T1000 (cell line): ENCODE results near the gene PRKACG.

Experiments used
- DNase-seq: peaks from one replicate; lab custom pipeline; 2025; ENCODE audit warnings: mixed read lengths; lab: John Stamatoyannopoulos, UW

The PRKACG gene

DNA sequence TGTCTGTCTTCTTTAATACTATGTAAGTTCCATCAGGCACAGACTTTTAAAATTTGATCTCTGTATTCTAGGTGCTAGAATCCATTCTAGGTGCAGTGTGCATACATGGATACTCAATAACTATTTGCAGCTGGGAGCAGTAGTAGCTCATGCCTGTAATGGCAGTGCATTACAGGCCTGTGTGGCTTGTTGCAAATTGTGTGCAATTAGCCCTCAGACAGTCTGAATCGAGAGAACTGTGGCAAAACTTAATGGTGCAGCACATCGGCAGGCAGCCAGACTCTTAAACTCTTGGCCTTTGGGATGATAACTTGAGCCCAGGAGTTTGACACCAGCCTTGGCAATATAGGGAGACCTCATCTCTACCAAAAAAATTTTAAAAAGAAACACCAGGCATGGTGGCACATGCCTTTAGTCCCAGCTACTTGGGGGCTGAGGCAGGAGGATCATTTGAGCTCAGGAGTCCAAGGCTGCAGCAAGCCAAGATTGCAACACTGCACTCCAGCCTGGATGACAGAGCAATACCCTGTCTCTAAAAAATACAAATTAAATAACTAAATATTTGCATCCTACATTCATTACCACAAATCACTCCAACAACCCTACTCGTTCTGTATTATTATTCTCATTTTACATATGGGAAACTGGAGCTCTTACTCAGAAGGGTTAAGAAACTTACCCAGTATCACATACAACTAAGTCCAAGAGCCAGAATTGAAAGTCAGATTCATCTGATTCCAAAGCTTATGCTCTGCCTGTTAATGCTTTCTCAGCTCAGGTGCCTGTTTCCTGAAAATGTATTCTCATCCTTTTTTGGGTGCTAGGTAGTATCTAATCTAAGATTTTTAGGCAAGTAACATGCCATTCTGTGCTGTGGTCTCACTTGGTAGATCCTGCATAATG lies 30.1 kb downstream of the PRKACG start:
- no peak for DNase-seq

DNA sequence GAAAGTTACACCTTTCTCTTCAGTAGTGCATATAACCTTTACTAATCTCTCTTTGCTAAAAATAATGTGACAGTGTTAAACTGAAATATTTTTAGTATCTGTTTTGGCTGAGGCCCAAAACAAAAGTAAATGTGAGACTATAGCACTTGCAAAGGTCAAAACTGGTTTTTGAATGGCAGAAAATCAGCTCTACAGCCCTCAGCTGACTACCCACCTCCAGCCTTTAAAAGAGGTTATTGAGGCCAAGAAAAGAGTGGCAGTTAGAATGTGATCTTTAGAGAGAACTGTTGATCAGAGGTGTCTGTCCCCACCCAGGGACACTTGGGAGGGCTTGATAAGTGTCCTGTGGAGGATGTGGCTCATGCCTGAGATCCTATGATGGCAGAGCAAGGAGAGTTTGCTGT lies 30.9 kb downstream of the PRKACG start:
- no peak for DNase-seq

DNA sequence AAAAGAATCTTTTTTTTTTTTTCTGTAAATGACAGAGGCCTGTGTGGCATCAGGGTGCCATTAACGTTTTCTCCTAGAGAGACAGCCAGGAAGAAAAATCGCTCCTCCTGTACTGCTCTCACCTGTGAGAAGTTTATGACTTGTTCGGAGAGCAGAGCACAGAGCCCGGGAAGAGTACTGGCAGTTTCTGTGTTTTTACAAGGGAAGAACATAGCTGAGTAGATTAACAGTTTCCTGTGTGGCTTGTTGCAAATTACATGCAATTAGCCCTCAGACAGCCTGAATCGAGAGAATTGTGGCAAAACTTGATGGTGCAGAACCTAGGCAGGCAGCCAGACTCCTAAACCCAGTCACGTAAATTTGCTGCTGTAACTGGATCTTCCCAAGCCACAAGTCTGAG lies 32.1 kb downstream of the PRKACG start:
- no peak for DNase-seq

DNA sequence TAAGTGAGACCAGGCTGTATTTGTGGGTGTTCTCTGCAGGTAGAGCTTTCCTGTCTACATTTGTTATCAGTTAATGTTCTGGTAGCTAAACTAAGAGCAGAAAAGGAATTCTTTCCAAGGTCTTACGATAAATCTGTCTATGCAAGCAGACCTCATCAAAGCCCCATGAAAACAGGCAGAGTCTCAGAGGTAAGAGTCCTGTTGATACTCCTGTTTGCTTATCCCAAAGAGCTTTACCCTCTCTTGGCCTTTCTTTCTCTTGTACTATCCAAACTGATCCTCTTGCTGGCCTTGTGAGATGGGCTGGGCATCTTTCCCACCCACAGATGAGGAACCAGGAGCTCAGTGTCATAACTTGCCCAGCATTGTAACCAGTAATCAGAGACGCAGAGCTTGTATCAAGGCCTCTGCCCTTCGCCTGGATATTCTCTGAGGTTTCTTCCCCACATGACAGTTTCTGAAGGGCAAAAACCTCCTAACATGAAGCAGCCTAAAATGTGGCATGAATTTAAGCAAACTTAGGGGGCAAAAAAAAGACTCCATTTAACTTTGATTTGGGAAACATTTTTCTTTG lies 33.5 kb downstream of the PRKACG start:
- no peak for DNase-seq

DNA sequence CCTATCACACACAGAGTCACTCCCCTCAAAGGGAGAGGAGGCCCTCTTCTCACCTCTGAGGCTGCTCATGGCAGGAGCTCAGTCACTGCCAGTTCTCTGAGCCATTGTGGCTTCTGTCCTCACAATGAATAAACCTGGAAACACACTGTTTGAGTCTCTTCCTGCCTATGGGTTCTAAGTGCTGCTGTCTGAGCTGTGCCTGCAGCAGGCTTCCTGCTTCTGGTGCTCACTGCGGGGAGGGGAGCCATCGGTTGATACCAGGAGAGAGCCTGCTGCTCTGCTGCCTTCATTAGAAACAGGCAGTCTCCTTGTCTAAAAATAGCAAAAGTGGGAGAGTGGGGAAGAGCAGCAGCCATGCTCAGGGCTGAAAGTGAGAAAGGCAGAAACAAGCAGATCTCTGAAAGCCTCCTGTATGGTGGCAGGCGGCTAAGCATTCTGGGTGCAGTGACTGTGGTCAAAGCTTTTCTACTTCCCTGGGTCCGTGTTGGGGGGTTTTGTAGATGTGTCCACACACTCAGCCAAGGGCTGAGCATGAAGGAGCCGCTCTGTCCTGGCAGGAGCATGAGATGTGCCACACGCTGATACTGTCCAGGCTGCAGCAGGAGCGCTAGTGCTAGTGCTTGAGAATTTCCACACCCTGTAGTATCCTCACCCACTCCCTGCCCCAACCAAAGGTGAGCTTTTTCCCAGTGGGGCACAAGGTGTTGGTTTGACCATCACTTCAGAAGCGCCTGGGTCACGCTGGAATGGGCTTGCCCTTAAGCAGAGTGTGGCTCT lies 34.2 kb downstream of the PRKACG start:
- no peak for DNase-seq

DNA sequence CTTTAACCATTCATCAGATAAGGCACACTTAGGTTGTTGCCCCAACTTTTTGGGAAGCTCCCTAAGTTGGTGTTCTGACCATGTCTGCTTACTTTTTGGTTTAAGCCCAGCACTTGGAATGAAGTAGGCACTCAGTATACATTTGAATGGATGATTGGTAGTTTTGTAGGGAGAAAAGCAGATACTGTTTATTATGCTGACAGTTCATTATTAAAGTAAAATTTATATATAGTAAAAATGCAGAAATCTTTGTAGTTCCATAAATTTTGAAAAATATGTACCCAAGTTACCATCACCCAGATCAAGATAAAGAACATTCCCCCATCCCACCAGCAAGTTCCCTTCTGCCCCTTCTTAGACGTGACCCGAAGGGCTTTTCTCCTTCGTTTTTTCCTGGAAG lies 35.4 kb downstream of the PRKACG start:
- no peak for DNase-seq

DNA sequence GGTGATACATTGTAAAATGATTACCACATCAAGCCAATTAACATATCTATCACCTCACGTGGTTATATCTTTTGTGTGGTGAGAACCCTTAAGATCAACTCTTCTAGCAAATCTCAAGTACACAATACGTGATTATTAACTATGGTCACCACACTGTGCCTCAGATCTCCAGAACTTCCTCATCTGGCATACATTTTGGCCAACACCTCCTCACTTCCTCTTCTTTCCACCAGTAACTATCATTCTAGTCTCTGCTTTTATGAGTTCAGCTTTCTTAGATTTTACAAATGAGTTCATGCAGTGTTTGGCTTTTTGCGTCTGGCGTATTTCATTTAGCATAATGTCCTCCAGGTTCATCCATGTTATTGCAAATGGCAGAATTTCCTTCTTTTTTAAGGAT lies 35.8 kb downstream of the PRKACG start:
- DNase-seq, result no peak

DNA sequence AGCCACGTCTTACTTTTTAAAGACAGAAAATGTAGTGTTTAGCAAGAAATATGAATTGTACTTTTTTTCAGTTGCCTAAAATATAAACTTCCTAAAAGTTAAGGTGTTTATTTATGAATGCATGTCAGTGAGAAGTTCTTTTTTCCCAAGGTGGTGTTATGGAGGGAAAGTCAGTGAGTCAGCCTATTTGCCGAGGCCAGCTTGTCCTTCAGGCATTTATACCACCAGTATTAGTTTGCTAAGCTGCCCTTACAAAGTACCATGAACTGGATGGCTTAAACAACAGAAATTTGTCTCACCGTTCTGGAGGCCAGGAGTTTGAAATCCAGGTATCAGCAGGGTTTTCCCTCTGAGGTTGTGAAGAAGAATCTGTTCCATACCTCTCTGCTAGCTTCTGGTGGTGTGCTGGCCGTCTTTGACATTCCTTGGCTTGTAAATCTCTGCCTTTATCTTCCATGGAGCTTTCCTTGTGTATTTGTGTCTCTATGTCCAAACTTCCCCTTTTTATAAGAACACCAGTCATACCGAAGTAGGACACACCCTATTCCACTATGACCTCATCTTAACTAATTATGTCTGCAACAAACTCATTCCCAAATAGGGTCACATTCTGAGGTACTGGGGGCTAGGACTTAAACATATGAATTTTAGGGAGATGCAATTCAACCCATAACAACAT lies 38.4 kb downstream of the PRKACG start:
- DNase-seq, result no peak

DNA sequence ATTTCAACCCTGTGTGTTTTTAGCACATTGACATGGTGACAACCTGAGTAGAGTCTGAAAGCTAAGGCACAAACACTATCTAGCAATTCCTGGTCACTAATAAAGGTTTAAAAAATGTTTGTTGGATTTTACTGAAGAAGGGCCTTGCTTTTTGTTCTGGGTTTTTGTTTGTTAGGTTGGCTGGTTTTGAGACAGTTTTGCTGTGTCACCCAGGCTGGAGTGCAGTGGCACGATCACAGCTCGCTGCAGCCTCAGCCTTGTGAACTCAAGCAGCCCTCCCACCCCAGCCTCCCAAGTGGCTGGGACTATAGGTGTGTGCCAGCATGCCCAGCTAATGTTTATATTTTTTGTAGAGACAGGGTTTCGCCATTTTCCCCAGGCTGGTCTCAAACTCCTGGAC lies 39.0 kb downstream of the PRKACG start:
- DNase-seq, result no peak

DNA sequence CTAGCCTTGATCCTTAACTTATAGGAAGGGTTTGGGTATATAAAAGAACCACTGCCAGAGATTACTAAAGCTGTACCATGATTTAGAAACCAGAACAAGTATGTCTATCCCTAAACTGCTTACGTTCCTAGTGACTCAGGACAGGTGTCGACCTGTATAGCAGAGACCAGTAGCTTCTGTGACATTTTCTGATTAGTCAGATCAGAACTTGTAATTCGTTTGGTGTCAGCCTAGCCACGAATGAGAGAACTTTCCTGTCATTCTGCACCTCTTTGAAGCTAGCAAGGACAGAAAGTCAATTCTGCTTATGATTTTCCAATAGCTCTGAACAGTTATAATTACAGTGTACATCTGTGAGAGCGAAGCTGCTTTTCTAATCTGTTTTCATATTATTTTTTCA lies 39.5 kb downstream of the PRKACG start:
- DNase-seq, result no peak

DNA sequence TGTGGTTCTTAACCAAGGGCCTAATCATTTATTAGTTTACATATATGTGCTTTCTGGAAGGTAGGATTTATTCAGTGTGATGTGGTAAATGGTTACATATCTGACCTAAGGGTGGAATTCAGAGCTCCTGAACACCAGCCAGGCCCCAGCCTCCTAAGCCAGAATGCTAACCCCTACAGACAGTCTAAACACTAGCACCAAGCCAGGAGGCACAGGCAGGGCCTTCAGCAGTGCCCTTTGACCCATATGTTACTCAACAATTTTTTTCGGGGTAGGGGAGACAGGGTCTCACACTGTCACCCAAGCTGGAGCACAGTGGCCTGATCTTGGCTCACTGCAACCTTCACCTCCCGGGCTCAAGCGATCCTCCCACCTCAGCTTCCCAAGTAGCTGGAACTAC lies 40.3 kb downstream of the PRKACG start:
- DNase-seq, result no peak

DNA sequence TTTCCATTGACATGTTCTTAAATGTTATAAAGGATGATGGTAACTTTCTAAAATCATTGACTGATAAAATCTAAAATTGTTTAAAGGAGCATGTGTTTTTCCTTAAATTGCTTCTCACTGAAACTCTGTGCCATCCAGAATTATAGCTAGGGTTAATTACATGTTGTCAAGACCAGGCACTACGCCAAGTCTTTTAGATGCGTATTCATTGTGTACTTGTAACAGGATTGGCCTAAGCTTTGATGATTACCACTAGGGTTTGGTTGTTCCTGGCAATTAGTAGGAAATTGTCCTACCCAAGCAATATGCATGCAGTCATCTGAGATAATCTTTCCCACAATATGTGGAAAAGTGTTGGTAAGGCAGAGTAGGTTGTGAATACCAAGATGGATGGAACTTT lies 43.8 kb downstream of the PRKACG start:
- DNase-seq, result no peak

DNA sequence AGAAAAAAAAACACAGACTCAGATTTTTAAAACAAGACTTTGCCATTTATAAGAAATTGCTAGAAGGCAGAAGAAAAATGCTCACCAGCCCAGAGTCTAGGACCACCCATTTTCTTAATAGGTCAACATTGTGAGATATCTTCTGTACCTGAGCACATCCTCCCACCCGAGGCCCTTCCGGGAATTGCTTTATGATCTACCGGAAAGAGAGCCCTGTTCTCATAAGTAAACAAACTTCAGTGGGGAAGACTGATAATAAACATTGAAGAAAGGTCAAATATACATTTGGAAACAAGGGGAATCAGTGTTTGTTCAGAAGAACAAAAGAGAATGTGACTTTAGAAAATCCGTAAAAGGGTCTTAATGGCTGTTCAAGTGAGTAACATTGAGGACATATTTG lies 44.4 kb downstream of the PRKACG start:
- no peak for DNase-seq

DNA sequence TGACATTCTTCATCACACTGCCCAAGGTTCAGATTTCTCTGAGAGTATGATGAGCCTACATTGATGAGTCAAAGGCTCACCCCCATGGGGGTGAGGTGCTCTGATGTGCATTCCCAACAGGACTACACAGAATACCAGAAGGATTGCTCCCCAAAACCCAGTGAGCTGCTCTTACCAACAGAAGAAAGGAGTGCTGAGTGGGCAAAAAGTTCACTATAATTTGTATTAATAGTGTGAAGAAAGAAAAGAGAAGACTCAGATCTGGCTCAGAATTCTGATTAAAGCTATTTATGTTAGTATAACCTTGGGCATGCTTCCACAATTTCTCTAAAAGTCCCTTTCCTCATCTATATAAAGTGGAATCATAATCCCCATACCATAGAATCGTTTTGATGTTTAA lies 46.1 kb downstream of the PRKACG start:
- no peak for DNase-seq

DNA sequence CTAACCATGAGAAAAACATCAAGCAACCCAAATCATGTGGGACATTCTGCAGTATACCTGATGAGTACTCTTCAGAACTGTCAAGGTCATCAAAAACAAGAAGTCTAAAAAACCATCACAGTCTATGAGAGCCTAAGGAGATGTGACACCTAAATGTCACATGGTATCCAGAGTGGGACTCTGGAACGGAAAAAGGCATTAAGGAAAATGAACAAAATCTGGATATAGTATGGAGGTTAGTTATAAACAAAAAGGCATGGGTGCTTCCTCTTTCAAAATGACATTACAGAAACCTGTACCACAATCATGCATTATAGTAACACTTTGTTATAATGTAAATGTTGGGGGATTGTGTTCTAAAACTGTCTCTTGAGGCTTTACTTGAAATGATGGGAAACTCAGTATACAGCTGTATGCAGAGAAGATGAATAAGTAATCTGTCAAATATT lies 47.4 kb downstream of the PRKACG start:
- DNase-seq, result no peak

DNA sequence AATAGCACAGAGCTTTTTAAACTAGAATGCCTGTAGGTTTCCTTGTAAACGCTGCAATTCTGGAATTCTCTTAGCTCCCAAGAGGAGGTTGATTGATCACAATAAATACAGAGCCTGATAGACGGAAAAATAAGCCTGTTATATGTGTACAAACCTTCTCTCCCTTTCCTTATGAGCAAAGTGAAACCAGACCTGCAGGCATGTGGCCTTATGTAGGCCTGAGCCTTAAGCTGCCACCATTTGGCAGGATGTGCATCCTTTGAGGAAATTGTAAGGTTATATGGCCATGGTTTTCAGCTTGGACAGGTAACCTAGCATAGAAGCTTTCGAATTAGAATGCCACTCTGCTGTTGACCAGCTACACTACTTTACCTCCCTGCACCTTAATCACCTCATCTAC lies 49.1 kb downstream of the PRKACG start:
- no peak for DNase-seq

DNA sequence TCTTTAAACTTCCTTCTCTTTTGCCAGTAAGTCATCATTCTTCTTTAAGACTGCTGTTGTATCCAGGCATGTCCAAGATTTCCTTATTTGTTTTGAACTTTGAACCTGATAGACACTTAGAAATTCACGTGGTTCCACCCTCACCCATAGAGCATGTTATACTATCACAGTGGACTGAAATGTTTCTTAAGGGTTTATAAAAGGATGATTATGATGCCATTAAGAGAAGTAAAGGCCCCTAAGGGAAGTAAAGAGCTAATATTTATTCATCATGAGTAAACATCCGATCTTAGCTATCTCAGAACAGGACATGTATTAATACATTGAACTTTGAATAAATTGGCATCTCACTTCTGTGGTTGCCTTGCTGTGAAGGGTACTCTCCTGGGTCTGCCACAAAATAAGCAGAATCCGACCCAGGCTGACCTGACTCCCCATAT lies 49.8 kb downstream of the PRKACG start:
- no peak for DNase-seq

DNA sequence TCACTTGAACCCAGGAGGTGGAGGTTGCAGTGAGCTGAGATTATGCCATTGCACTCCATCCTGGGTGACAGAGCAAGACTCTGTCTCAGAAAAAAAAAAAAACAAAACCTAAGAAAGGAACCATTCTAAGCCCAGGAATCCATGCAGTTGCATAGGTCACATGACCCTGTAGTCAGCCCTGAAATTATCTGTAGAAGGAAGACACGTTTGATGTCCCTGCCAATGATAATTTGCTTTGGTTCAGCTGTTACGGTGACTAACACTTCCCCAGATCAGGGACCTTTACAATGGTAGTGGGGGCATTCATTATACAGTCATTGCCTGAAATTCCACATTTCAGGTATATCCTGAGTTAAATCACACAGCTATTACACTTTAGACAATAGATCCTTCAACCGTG lies 50.5 kb downstream of the PRKACG start:
- DNase-seq, result no peak
